ENCODE measurements around the gene NAB2.

NAB2 gene

DNA sequence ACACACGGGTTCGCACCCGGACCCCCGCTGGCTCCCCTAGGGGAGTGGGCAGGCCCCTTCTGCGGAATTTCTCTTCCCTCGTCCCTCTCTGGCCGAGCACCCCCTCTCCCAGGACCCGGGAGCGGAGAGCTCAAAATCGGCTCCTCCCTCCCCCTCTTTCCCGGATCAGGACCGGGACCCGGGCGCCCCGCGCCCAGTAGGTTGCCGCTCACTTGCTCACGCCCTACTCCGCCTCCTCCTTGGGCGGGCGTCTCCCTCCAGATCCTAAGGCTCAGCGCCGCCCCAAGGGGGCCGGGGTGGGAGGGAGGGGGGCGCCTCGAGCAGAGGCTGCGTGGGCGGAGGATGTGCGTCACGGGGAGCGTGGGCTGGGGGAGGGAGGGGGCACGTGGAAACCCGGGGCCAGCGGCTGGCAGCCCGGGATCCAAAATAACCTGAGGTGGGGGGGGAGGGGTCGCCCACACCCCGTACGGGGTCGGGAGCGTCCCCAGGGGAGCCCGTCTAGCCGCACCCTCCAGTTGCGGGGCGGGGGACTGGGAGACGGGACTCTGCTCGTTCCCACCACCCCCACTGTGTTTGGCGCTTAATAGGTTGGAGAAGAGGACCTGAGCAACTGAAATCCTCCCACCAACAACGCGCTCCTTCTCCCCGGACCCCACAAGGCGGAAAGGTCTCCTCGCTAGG, 1.8 kb upstream of the NAB2 start:
- DNase-seq, result peak; percentile 87
- Histone ChIP-seq H3K4me1 (ENCODE audit: control insufficient read depth, insufficient read depth, low read length, poor library complexity, severe bottlenecking) (peaks cover 23% of the 10 kb centered on the region), H3K9me3 (ENCODE audit: control insufficient read depth, low read length) (no peaks in the 10 kb centered on the region), H3K36me3 (ENCODE audit: control insufficient read depth, insufficient read depth, low read length) (peaks cover 3% of the 10 kb centered on the region), H3K27ac (ENCODE audit: insufficient read depth, low read length, poor library complexity, severe bottlenecking) (peak overlapping the region; percentile 97), H3K4me3 (ENCODE audit: insufficient read depth, low read depth, low read length, poor library complexity, severe bottlenecking) (peak overlapping the region; percentile 84), H3K27me3 (replicated peaks; ENCODE audit: control insufficient read depth, insufficient read depth, low read length, poor library complexity, severe bottlenecking) (no peaks in the 10 kb centered on the region)

DNA sequence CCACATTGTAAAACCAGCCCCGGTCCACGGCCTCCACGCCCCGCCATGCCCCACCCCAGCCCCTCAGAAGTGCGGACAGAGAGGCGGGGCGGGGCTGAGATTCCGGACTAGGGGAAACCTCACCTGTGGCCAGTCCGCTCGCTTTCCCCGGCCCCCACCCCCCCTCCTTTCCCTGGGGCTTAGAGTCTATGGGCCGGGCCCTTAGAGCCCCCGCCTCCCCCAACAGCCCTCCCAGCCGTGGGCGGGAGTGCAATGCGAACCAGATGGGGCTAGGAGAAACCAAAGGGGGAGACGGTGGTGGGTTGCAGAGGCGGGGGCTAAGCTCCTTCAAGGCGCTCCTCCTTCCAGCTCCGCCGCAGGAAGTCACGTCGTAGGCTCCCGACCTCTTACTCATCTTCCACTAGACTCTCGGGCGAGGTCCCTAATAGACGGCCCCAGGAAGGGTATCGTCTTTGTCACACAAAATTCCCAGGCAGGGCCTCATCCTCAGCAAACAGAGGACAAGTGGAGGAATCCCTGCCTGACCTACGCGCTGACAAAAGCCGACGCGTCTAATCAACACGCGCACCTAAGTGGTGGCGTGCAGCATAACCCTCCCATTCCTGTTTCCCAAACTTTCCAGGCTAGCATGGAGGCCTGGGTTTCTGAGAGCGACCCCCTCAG, 1.1 kb upstream of the NAB2 start:
- H3K4me3 ChIP-seq (ENCODE audit: insufficient read depth, low read depth, low read length, poor library complexity, severe bottlenecking), result peak overlapping the region; percentile 84
- no peaks in the 10 kb centered on the region for H3K27me3 ChIP-seq (replicated peaks; ENCODE audit: control insufficient read depth, insufficient read depth, low read length, poor library complexity, severe bottlenecking)
- peak; percentile 70 to 72 (median 72) for DNase-seq
- peaks cover 3% of the 10 kb centered on the region for H3K36me3 ChIP-seq (ENCODE audit: control insufficient read depth, insufficient read depth, low read length)
- H3K9me3 ChIP-seq (ENCODE audit: control insufficient read depth, low read length), result no peaks in the 10 kb centered on the region
- H3K27ac ChIP-seq (ENCODE audit: insufficient read depth, low read length, poor library complexity, severe bottlenecking), result peak overlapping the region; percentile 97
- peaks cover 23% of the 10 kb centered on the region for H3K4me1 ChIP-seq (ENCODE audit: control insufficient read depth, insufficient read depth, low read length, poor library complexity, severe bottlenecking)

DNA sequence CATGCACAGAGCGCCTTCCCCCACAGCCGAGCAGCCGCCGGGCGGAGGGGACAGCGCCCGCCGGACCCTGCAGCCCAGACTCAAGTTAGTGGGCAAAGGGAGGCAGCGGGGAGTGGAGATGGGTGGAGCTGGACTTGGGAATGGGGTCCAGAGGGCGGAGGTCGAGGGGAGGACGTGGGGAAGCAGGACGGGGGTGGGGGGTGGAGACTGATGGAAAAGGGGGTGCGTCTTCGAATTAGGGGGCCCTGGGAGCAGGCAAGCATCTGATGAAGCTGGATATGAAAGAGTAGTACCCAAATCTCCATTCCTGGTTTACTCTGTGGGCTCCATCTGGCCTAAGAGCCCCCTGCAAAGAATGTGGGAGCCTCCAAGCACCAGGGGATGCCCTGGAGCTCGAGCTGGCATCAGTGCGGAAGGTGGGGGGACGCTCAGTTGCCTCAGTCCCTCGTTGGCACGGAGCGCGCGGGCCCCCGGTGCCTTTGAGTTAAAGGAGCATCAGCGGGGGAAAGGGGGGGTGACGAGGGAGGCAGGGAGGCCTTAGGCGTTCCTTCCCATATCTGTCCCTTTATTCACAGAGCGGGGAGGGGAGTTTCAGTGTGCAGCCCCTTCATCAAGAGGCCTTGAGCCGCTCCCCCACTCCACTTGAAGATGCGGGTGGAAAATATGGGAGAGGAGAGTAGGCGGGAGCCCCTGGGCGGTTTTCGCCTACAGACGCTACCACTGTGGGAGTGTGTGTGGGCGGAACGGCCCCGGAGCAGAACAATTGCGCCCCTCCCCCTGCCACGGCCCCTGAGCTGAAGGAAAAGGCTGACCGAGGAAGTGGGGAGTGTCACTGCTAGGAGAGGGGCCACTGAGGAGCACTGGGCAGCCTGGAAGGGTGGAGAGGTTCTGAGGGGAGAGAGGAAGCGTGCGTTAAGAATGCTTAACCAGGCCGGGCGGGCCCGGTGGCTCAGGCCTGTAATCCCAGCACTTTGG, 644 bp downstream of the NAB2 start:
- peaks cover 35% of the 10 kb centered on the region for H3K4me1 ChIP-seq (ENCODE audit: control insufficient read depth, insufficient read depth, low read length, poor library complexity, severe bottlenecking)
- DNase-seq, result peak in 2 of 3 donors; percentile 23 to 32

DNA sequence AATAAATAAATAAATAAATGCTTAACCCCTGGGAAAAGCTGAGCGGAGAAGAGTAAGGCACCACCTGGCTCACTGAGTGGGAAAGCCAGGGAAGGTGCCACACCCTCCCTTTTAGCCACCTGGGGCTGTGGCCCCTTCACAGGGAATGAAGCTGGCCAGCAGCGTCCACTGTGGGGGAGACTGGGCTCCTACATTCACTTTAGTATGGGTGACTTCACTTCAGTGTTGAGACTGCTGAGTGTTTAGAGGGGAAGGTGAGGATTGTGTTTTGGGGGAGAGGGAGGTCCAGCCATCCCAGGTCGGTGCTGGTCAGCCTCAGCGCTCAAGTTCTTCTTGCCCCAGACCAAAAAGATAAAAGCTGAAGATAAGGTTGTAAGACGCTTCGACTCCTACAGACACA, 1.6 kb downstream of the NAB2 start:
- H3K4me3 ChIP-seq (ENCODE audit: insufficient read depth, low read depth, low read length, poor library complexity, severe bottlenecking), result no peak overlapping the region
- peaks cover 35% of the 10 kb centered on the region for H3K4me1 ChIP-seq (ENCODE audit: control insufficient read depth, insufficient read depth, low read length, poor library complexity, severe bottlenecking)
- H3K9me3 ChIP-seq (ENCODE audit: control insufficient read depth, low read length), result no peaks in the 10 kb centered on the region
- H3K27me3 ChIP-seq (replicated peaks; ENCODE audit: control insufficient read depth, insufficient read depth, low read length, poor library complexity, severe bottlenecking), result no peaks in the 10 kb centered on the region
- peaks cover 8% of the 10 kb centered on the region for H3K36me3 ChIP-seq (ENCODE audit: control insufficient read depth, insufficient read depth, low read length)
- no peak for DNase-seq
- H3K27ac ChIP-seq (ENCODE audit: insufficient read depth, low read length, poor library complexity, severe bottlenecking), result peak overlapping the region; percentile 20

More for the DNA sequence above, 644 bp downstream of the NAB2 start:
- Histone ChIP-seq H3K27me3 (replicated peaks; ENCODE audit: control insufficient read depth, insufficient read depth, low read length, poor library complexity, severe bottlenecking) (no peaks in the 10 kb centered on the region), H3K4me3 (ENCODE audit: insufficient read depth, low read depth, low read length, poor library complexity, severe bottlenecking) (peak overlapping the region; percentile 80), H3K36me3 (ENCODE audit: control insufficient read depth, insufficient read depth, low read length) (peaks cover 3% of the 10 kb centered on the region), H3K9me3 (ENCODE audit: control insufficient read depth, low read length) (no peaks in the 10 kb centered on the region), H3K27ac (ENCODE audit: insufficient read depth, low read length, poor library complexity, severe bottlenecking) (peak overlapping the region; percentile 64)

DNA sequence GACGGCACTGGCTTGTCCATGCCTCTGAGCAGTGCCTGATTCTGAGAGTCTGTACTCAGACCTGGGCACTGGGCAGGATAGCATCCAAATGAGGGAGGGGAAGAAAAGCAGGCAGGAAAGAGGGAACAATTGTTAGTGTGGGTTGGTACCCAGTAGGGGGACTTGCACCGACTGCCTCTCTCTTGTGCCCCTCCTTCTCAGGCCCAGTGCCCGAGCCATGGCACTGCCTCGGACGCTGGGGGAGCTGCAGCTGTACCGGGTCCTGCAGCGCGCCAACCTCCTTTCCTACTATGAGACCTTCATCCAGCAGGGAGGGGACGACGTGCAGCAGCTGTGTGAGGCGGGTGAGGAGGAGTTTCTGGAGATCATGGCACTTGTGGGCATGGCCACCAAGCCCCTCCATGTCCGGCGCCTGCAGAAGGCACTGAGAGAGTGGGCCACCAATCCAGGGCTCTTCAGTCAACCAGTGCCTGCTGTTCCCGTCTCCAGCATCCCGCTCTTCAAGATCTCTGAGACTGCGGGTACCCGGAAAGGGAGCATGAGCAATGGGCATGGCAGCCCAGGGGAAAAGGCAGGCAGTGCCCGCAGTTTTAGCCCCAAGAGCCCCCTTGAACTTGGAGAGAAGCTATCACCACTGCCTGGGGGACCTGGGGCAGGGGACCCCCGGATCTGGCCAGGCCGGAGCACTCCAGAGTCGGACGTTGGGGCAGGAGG, 2.2 kb downstream of the NAB2 start:
- peak overlapping the region; percentile 20 for H3K27ac ChIP-seq (ENCODE audit: insufficient read depth, low read length, poor library complexity, severe bottlenecking)
- DNase-seq, result no peak
- no peaks in the 10 kb centered on the region for H3K27me3 ChIP-seq (replicated peaks; ENCODE audit: control insufficient read depth, insufficient read depth, low read length, poor library complexity, severe bottlenecking)
- H3K4me1 ChIP-seq (ENCODE audit: control insufficient read depth, insufficient read depth, low read length, poor library complexity, severe bottlenecking), result peaks cover 31% of the 10 kb centered on the region
- peaks cover 12% of the 10 kb centered on the region for H3K36me3 ChIP-seq (ENCODE audit: control insufficient read depth, insufficient read depth, low read length)
- H3K9me3 ChIP-seq (ENCODE audit: control insufficient read depth, low read length), result no peaks in the 10 kb centered on the region
- no peak overlapping the region for H3K4me3 ChIP-seq (ENCODE audit: insufficient read depth, low read depth, low read length, poor library complexity, severe bottlenecking)

DNA sequence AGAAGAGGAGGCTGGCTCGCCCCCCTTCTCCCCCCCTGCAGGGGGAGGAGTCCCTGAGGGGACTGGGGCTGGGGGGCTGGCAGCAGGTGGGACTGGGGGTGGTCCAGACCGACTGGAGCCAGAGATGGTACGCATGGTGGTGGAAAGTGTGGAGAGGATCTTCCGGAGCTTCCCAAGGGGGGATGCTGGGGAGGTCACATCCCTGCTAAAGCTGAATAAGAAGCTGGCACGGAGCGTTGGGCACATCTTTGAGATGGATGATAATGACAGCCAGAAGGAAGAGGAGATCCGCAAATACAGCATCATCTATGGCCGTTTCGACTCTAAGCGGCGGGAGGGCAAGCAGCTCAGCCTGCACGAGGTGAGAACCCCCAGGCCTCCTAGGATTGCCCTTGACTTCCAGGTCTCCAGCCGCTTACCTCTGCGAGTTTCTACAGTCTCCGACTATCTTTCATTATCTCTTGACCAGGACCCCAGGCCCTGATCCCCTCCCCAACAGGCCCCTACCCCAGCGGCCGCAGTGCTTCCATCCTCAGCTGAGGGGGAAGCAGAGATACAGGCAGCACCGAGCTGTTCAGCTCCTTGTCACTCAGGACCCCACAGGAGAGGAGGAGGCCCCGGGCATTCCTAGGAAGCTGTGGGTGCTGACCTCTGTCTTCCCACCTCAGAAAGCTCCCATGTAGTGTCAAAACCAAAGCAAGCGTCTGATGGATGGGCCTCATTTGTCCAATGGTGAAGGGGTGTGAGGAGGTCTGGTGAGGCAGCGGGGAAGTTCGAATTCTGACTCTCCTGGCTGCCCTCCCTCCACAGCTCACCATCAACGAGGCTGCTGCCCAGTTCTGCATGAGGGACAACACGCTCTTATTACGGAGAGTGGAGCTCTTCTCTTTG, 3.0 kb downstream of the NAB2 start:
- DNase-seq, result no peak
- Histone ChIP-seq H3K9me3 (ENCODE audit: control insufficient read depth, low read length) (no peaks in the 10 kb centered on the region), H3K36me3 (ENCODE audit: control insufficient read depth, insufficient read depth, low read length) (peaks cover 20% of the 10 kb centered on the region), H3K4me3 (ENCODE audit: insufficient read depth, low read depth, low read length, poor library complexity, severe bottlenecking) (no peak overlapping the region), H3K4me1 (ENCODE audit: control insufficient read depth, insufficient read depth, low read length, poor library complexity, severe bottlenecking) (peaks cover 25% of the 10 kb centered on the region), H3K27ac (ENCODE audit: insufficient read depth, low read length, poor library complexity, severe bottlenecking) (no peak overlapping the region), H3K27me3 (replicated peaks; ENCODE audit: control insufficient read depth, insufficient read depth, low read length, poor library complexity, severe bottlenecking) (no peaks in the 10 kb centered on the region)

DNA sequence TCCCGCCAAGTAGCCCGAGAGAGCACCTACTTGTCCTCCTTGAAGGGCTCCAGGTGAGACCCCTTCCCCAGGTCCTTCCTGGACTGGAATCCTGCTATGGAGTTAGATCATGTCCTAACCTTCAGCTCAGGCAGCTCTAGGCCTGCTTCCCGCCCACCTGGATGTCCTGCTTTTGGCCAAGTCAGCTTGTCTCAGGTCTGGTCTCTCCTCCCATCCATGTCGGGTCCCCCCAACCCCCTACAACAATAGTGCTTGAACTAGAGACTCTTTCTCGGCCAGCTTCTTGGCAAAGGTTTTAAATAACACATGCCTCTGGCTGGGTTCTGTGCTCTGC, 3.6 kb downstream of the NAB2 start:
- no peaks in the 10 kb centered on the region for H3K27me3 ChIP-seq (replicated peaks; ENCODE audit: control insufficient read depth, insufficient read depth, low read length, poor library complexity, severe bottlenecking)
- H3K27ac ChIP-seq (ENCODE audit: insufficient read depth, low read length, poor library complexity, severe bottlenecking), result no peak overlapping the region
- DNase-seq, result no peak
- peaks cover 25% of the 10 kb centered on the region for H3K4me1 ChIP-seq (ENCODE audit: control insufficient read depth, insufficient read depth, low read length, poor library complexity, severe bottlenecking)
- no peak overlapping the region for H3K4me3 ChIP-seq (ENCODE audit: insufficient read depth, low read depth, low read length, poor library complexity, severe bottlenecking)
- H3K36me3 ChIP-seq (ENCODE audit: control insufficient read depth, insufficient read depth, low read length), result peaks cover 25% of the 10 kb centered on the region
- H3K9me3 ChIP-seq (ENCODE audit: control insufficient read depth, low read length), result no peaks in the 10 kb centered on the region

DNA sequence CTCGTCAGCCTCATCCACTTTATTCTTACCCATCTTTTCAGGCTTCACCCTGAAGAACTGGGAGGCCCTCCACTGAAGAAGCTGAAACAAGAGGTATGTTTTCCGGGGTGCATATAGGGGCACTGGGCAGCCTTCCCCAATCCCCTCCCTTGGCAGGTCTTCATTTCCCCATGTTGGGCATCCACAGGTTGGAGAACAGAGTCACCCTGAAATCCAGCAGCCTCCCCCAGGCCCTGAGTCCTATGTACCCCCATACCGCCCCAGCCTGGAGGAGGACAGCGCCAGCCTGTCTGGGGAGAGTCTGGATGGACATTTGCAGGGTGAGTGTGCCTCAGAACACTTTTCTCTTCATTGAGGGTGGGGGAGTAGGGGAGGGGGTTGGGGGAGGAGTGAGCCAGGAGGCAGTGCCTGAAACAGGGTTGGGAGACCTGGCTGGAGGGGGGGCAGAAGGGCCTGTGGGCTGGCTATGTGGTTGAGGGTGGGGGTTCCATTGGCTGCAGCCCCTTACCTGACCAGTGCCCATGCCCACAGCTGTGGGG, 4.0 kb downstream of the NAB2 start:
- DNase-seq, result no peak
- no peaks in the 10 kb centered on the region for H3K9me3 ChIP-seq (ENCODE audit: control insufficient read depth, low read length)
- no peak overlapping the region for H3K4me3 ChIP-seq (ENCODE audit: insufficient read depth, low read depth, low read length, poor library complexity, severe bottlenecking)
- H3K27me3 ChIP-seq (replicated peaks; ENCODE audit: control insufficient read depth, insufficient read depth, low read length, poor library complexity, severe bottlenecking), result no peaks in the 10 kb centered on the region
- peaks cover 30% of the 10 kb centered on the region for H3K36me3 ChIP-seq (ENCODE audit: control insufficient read depth, insufficient read depth, low read length)
- H3K27ac ChIP-seq (ENCODE audit: insufficient read depth, low read length, poor library complexity, severe bottlenecking), result peak overlapping the region; percentile 58
- H3K4me1 ChIP-seq (ENCODE audit: control insufficient read depth, insufficient read depth, low read length, poor library complexity, severe bottlenecking), result peaks cover 24% of the 10 kb centered on the region
